ENCODE results near the gene LZTS2.

Gene LZTS2

GRCh38 chr10:100993986-100994708 lies 5.5 kb upstream of the LZTS2 start:
- Histone ChIP-seq H3K4me1 (ENCODE audit: control insufficient read depth, low read length) (peaks cover 33% of the 10 kb centered on the region), H3K4me3 (ENCODE audit: low read length) (no peak overlapping the region), H3K4me2 (ENCODE audit: low read length) (no peak overlapping the region), H3K36me3 (ENCODE audit: control insufficient read depth, low read length) (peaks cover 46% of the 10 kb centered on the region), H3K27ac (ENCODE audit: low read depth, low read length) (no peak overlapping the region), H3K27me3 (ENCODE audit: control insufficient read depth, low read length) (no peaks in the 10 kb centered on the region), H4K20me1 (ENCODE audit: control insufficient read depth, insufficient read depth, low read depth, low read length) (peaks cover 3% of the 10 kb centered on the region; the same call in 1 of the 2 replicates), H3K9me2 (replicated peaks; ENCODE audit: control insufficient read depth, low read length) (no peaks in the 10 kb centered on the region), H3F3A (ENCODE audit: control insufficient read depth, insufficient read depth) (peaks cover 25% of the 10 kb centered on the region), H3K9me3 (ENCODE audit: control insufficient read depth, insufficient read depth, low read length) (no peaks in the 10 kb centered on the region), H3K79me2 (ENCODE audit: control insufficient read depth, low read length) (peaks cover 34% of the 10 kb centered on the region)
- TF ChIP-seq CTCF (IDR thresholded peaks at IDR 0.05; ENCODE audit: low read depth, low read length, poor library complexity, severe bottlenecking), result peak; percentile 56
- TF ChIP-seq EZH2phosphoT487 (IDR thresholded peaks at IDR 0.05; ENCODE audit: borderline replicate concordance, low read length), result no peak

GRCh38 chr10:100995181-100995580 lies 4.4 kb upstream of the LZTS2 start:
- H3K36me3 ChIP-seq (ENCODE audit: control insufficient read depth, low read length), result peaks cover 36% of the 10 kb centered on the region
- H4K20me1 ChIP-seq (ENCODE audit: control insufficient read depth, insufficient read depth, low read depth, low read length), result no peaks in the 10 kb centered on the region
- no peaks in the 10 kb centered on the region for H3K27me3 ChIP-seq (ENCODE audit: control insufficient read depth, low read length)
- H3K79me2 ChIP-seq (ENCODE audit: control insufficient read depth, low read length), result peaks cover 27% of the 10 kb centered on the region
- H3K4me1 ChIP-seq (ENCODE audit: control insufficient read depth, low read length), result peaks cover 27% of the 10 kb centered on the region
- peaks cover 25% of the 10 kb centered on the region for H3F3A ChIP-seq (ENCODE audit: control insufficient read depth, insufficient read depth)
- H3K27ac ChIP-seq (ENCODE audit: low read depth, low read length), result no peak overlapping the region
- H3K4me3 ChIP-seq (ENCODE audit: low read length), result no peak overlapping the region
- no peaks in the 10 kb centered on the region for H3K9me3 ChIP-seq (ENCODE audit: control insufficient read depth, insufficient read depth, low read length)
- no peak overlapping the region for H3K4me2 ChIP-seq (ENCODE audit: low read length)
- no peak for TF ChIP-seq EZH2phosphoT487 (IDR thresholded peaks at IDR 0.05; ENCODE audit: borderline replicate concordance, low read length)
- TF ChIP-seq CTCF (IDR thresholded peaks at IDR 0.05; ENCODE audit: low read depth, low read length, poor library complexity, severe bottlenecking), result no peak
- no peaks in the 10 kb centered on the region for H3K9me2 ChIP-seq (replicated peaks; ENCODE audit: control insufficient read depth, low read length)

GRCh38 chr10:100996678-100997359 lies 2.8 kb upstream of the LZTS2 start:
- no peaks in the 10 kb centered on the region for H3K9me3 ChIP-seq (ENCODE audit: control insufficient read depth, insufficient read depth, low read length)
- no peaks in the 10 kb centered on the region for H3K27me3 ChIP-seq (ENCODE audit: control insufficient read depth, low read length)
- peaks cover 17% of the 10 kb centered on the region for H3K79me2 ChIP-seq (ENCODE audit: control insufficient read depth, low read length)
- peak overlapping the region; percentile 97 for H3K4me3 ChIP-seq (ENCODE audit: low read length)
- H3K9me2 ChIP-seq (replicated peaks; ENCODE audit: control insufficient read depth, low read length), result no peaks in the 10 kb centered on the region
- peak overlapping the region; percentile 81 for H3K27ac ChIP-seq (ENCODE audit: low read depth, low read length)
- TF ChIP-seq CTCF (IDR thresholded peaks at IDR 0.05; ENCODE audit: low read depth, low read length, poor library complexity, severe bottlenecking), result no peak
- TF ChIP-seq EZH2phosphoT487 (IDR thresholded peaks at IDR 0.05; ENCODE audit: borderline replicate concordance, low read length), result no peak
- peak overlapping the region; percentile 100 for H3K4me2 ChIP-seq (ENCODE audit: low read length)
- H3F3A ChIP-seq (ENCODE audit: control insufficient read depth, insufficient read depth), result peaks cover 25% of the 10 kb centered on the region
- H3K4me1 ChIP-seq (ENCODE audit: control insufficient read depth, low read length), result peaks cover 29% of the 10 kb centered on the region
- no peaks in the 10 kb centered on the region for H4K20me1 ChIP-seq (ENCODE audit: control insufficient read depth, insufficient read depth, low read depth, low read length)
- peaks cover 22% of the 10 kb centered on the region for H3K36me3 ChIP-seq (ENCODE audit: control insufficient read depth, low read length)

Measured in DOHH2 (cell line).